GM18867 (cell line): ENCODE measurements around the gene RBM47.
A peak's percentile ranks its signal among the peaks of the same experiment; 100 is the strongest.

Experiments used
- ATAC-seq: cut with Tn5 transposase; IDR thresholded peaks from one replicate; pipeline ENCODE4 v1.9.1; 2021; ENCODE audit warnings: mild to moderate bottlenecking, moderate library complexity; ENCODE audit not compliant: unreplicated experiment

The RBM47 gene

GRCh38 chr4:40502934-40503333, 126.7 kb downstream of the RBM47 start:
- ATAC-seq, result peak; percentile 67

- ATAC-seq, result no peak
Observed at GRCh38 chr4:40502220-40502619, 127.4 kb downstream of the RBM47 start.

GRCh38 chr4:40500781-40501180, 128.9 kb downstream of the RBM47 start:
- ATAC-seq, result no peak

GRCh38 chr4:40493160-40493559, 136.5 kb downstream of the RBM47 start:
- ATAC-seq, result no peak

- ATAC-seq, result no peak
Observed at GRCh38 chr4:40492691-40493090, 137.0 kb downstream of the RBM47 start.

GRCh38 chr4:40490481-40490880, 139.2 kb downstream of the RBM47 start:
- no peak for ATAC-seq

- no peak for ATAC-seq
Observed at GRCh38 chr4:40489961-40490360, 139.7 kb downstream of the RBM47 start.

- ATAC-seq, result no peak
Observed at GRCh38 chr4:40486534-40486933, 143.1 kb downstream of the RBM47 start.

- ATAC-seq, result no peak
Observed at GRCh38 chr4:40484346-40485090, 145.1 kb downstream of the RBM47 start.

- ATAC-seq, result no peak
Observed at GRCh38 chr4:40482985-40483647, 146.5 kb downstream of the RBM47 start.

- ATAC-seq, result no peak
Observed at GRCh38 chr4:40481977-40482376, 147.7 kb downstream of the RBM47 start.

- ATAC-seq, result no peak
Observed at GRCh38 chr4:40480291-40480690, 149.4 kb downstream of the RBM47 start.

- ATAC-seq, result no peak
Observed at GRCh38 chr4:40479378-40479777, 150.3 kb downstream of the RBM47 start.

- no peak for ATAC-seq
Observed at GRCh38 chr4:40475609-40476008, 154.1 kb downstream of the RBM47 start.

- no peak for ATAC-seq
Observed at GRCh38 chr4:40473578-40474388, 155.9 kb downstream of the RBM47 start.

GRCh38 chr4:40471923-40472322, 157.7 kb downstream of the RBM47 start:
- ATAC-seq, result no peak

GRCh38 chr4:40466789-40467188, 162.9 kb downstream of the RBM47 start:
- ATAC-seq, result no peak

- ATAC-seq, result peak; percentile 62
Observed at GRCh38 chr4:40462326-40462725, 167.3 kb downstream of the RBM47 start.

- no peak for ATAC-seq
Observed at GRCh38 chr4:40461879-40462278, 167.8 kb downstream of the RBM47 start.

GRCh38 chr4:40461062-40461461, 168.6 kb downstream of the RBM47 start:
- ATAC-seq, result no peak

- ATAC-seq, result no peak
Observed at GRCh38 chr4:40458683-40459082, 171.0 kb downstream of the RBM47 start.

GRCh38 chr4:40458109-40458508, 171.6 kb downstream of the RBM47 start:
- peak; percentile 61 for ATAC-seq
